Kidney epithelial cell (primary cell): ENCODE measurements around the gene C3AR1. TPM values are rescaled to one million over a fixed set of nuclear protein-coding genes. Genes with fewer than 3 reads are reported as not detected.

Experiments used
- DNase-seq: peaks from one replicate; pipeline ENCODE4 v3.0.0-alpha.2; 2010; ENCODE audit warnings: low read depth
- H3K27me3 ChIP-seq: 2 replicates; pipeline ENCODE4 v1.6.0; 2011; ENCODE audit warnings: low read length; ENCODE audit not compliant: control insufficient read depth, insufficient read depth
- H3K36me3 ChIP-seq: 2 replicates; pipeline ENCODE4 v1.5.1; 2011; ENCODE audit warnings: low read length; ENCODE audit not compliant: control insufficient read depth, insufficient read depth
- H3K4me3 ChIP-seq: 2 replicates; pipeline ENCODE4 v1.5.1; 2011; ENCODE audit warnings: low read depth, mild to moderate bottlenecking, control low read depth, low read length
- total RNA-seq: library from RNA; depleted of rRNA; stranded (reverse); fragments of >200 nt; gene quantifications from 2 replicates; pipeline ENCODE4 v1.2.3, GENCODE V29; 2015
- TF ChIP-seq, protein P1 (sequence below): IDR thresholded peaks from 2 replicates; pipeline ENCODE4 v1.5.1; 2011; ENCODE audit warnings: mild to moderate bottlenecking, moderate library complexity, low read length, control low read depth, inconsistent platforms; ENCODE audit not compliant: insufficient read depth, poor library complexity, severe bottlenecking

The C3AR1 gene
- total RNA-seq, 1 donor from 2014 or later = 0.04 TPM

DNA sequence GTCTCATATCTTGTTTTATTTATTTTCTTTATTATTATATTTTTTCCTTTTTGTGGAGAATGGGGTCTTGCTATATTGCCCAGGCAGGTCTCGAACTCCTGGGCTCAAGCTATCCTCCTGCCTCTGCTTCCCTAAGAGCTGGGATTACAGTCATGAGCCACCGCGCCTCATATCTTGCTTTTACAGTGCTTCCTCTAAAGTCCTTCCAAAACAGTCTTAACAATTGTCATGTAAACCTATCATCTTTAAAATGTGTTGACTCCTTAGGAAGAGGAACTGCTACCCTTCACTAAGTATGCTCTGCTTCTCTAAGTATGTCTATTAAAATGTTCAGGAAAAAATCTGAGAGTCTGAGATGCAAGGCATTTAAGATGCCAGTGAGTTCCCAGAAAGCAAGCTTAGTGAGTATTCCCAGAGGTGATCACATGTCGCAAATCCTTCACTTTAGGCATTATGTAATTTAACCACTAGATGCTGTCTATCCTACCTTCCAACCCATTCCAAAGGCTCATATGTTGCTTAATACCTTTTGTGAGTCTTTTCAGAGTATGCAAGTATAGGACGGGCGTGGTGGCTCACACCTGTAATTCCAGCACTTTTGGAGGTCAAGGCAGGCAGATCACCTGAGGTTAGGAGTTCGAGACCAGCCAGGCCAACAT, 53.4 kb downstream of the C3AR1 start:
- TF ChIP-seq, protein P1, sequence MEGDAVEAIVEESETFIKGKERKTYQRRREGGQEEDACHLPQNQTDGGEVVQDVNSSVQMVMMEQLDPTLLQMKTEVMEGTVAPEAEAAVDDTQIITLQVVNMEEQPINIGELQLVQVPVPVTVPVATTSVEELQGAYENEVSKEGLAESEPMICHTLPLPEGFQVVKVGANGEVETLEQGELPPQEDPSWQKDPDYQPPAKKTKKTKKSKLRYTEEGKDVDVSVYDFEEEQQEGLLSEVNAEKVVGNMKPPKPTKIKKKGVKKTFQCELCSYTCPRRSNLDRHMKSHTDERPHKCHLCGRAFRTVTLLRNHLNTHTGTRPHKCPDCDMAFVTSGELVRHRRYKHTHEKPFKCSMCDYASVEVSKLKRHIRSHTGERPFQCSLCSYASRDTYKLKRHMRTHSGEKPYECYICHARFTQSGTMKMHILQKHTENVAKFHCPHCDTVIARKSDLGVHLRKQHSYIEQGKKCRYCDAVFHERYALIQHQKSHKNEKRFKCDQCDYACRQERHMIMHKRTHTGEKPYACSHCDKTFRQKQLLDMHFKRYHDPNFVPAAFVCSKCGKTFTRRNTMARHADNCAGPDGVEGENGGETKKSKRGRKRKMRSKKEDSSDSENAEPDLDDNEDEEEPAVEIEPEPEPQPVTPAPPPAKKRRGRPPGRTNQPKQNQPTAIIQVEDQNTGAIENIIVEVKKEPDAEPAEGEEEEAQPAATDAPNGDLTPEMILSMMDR = no peak
- Histone ChIP-seq H3K27me3 (peaks cover 2% of the 10 kb centered on the region), H3K4me3 (no peak overlapping the region), H3K36me3 (no peaks in the 10 kb centered on the region)
- no peak for DNase-seq

DNA sequence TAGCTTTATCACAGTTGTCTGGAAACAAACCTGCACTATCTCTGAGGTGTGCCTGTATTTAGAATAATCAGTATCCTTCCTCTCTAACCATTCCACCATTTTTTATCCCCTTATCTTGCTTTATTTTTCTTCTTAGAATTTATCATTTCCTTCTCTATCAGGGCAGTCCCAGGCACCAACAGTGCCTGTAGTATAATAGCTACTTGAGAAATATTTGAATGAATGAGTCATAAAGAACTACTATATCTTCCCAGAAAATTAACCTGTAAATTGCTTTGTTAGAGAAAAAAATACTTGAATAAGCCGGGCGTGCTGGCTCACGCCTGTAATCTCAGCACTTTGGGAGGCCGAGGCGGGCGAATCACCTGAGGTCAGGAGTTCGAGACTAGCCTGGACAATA, 54.8 kb downstream of the C3AR1 start:
- no peak overlapping the region for H3K4me3 ChIP-seq
- H3K36me3 ChIP-seq = no peaks in the 10 kb centered on the region
- H3K27me3 ChIP-seq = peaks cover 2% of the 10 kb centered on the region
- TF ChIP-seq, protein P1 = no peak
- no peak for DNase-seq

Other genes with a start within 250 kb of the C3AR1 start
- gene SLC2A14, start 193.4 kb downstream of the C3AR1 start, total RNA-seq = not detected in 2 replicates
- 19.0 and 21.7 TPM in 2 replicates for gene SLC2A3, start 130.2 kb downstream of the C3AR1 start, total RNA-seq
- 14.8 and 15.3 TPM in 2 replicates for gene FOXJ2, start 33.6 kb downstream of the C3AR1 start, total RNA-seq
- gene NECAP1, start 15.9 kb upstream of the C3AR1 start, total RNA-seq = 22.1 and 32.6 TPM in 2 replicates
- gene CLEC4A, start 57.3 kb upstream of the C3AR1 start, total RNA-seq = 0.50 and 0.62 TPM in 2 replicates
- gene ZNF705A, start 90.7 kb upstream of the C3AR1 start, total RNA-seq = not detected in 2 replicates
- gene FAM90A1, start 161.3 kb upstream of the C3AR1 start, total RNA-seq = 0.63 and 1.1 TPM in 2 replicates